Panc1 (cell line): ENCODE data around the gene PLXNA2.

Experiments
- POLR2AphosphoS5 ChIP-seq: IDR thresholded peaks from 2 replicates; pipeline ENCODE4 v1.6.1; 2012; ENCODE audit warnings: mild to moderate bottlenecking, low read depth, low read length, moderate library complexity
- REST ChIP-seq, 2 experiments: IDR thresholded peaks; 2 replicates each; pipeline ENCODE4 v1.6.1; 2011 to 2012; ENCODE audit warnings: low read depth in 2 of 2, control low read depth in 1 of 2, low read length in 1 of 2, mild to moderate bottlenecking in 1 of 2, moderate library complexity in 1 of 2; ENCODE audit not compliant: insufficient read depth in 1 of 2
- TCF7L2 ChIP-seq: IDR thresholded peaks from 2 replicates; pipeline ENCODE4 v1.6.1; 2011; ENCODE audit warnings: mild to moderate bottlenecking, low read depth, low read length, inconsistent platforms
- TF ChIP-seq, protein P1 (sequence below): fragments of 450-650 bp; IDR thresholded peaks from 2 replicates; pipeline ENCODE4 v1.5.1; 2017; ENCODE audit warnings: mild to moderate bottlenecking

GRCh38 chr1:208106218-208106617 lies 138.0 kb downstream of the PLXNA2 start:
- TF ChIP-seq TCF7L2 (no peak), POLR2AphosphoS5 (no peak), REST (IDR thresholded peaks at IDR 0.05; ENCODE audit: insufficient read depth in 1 of 2, low read depth in 2 of 2, low read length in 1 of 2) (no peak)
- TF ChIP-seq, protein P1, sequence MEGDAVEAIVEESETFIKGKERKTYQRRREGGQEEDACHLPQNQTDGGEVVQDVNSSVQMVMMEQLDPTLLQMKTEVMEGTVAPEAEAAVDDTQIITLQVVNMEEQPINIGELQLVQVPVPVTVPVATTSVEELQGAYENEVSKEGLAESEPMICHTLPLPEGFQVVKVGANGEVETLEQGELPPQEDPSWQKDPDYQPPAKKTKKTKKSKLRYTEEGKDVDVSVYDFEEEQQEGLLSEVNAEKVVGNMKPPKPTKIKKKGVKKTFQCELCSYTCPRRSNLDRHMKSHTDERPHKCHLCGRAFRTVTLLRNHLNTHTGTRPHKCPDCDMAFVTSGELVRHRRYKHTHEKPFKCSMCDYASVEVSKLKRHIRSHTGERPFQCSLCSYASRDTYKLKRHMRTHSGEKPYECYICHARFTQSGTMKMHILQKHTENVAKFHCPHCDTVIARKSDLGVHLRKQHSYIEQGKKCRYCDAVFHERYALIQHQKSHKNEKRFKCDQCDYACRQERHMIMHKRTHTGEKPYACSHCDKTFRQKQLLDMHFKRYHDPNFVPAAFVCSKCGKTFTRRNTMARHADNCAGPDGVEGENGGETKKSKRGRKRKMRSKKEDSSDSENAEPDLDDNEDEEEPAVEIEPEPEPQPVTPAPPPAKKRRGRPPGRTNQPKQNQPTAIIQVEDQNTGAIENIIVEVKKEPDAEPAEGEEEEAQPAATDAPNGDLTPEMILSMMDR = no peak
